ENCODE measurements around the gene NKX1-1.

Gene NKX1-1

GRCh38 chr4:1385373-1386340 lies 20.6 kb downstream of the NKX1-1 start:
- no peak for DNase-seq (ENCODE audit: low read depth)

DNA sequence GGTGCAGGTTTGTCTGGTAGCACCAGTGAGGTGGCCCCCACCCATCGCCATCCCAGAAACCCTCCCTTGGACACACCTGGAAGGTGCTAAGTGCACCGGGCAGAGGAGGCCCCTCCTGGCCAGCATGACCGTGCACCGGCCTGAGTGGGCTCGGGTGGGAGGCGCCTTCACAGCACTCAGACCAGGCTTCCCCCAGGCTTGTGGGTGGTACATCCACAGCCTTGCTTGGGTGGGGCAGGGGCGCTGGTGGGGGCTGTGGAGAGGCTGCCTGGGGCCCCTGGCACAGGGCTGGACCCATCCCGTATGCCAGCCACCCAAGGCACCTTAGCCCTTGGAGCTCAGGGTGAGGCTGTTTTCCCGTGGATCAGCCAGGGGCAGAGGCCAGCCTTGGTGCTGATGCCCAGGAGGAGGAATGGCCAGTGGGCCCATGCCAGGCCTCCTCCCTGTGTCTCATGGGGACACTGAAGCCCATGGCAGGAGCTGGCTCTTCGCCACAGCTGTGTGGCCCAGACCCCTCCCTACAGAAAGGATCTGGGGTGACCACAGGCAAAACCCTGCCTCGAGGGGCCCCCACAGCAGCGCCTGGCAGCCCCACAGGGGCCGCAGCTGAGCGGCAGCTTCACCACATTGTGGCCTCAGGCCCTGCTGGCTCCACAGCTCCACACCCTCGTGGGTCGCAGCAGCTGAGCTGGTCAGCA lies 21.4 kb downstream of the NKX1-1 start:
- DNase-seq (ENCODE audit: low read depth): no peak

- DNase-seq (ENCODE audit: low read depth): no peak
These were observed 22.3 kb downstream of the NKX1-1 start for GRCh38 chr4:1383728-1384591.

GRCh38 chr4:1382776-1383727 lies 23.2 kb downstream of the NKX1-1 start:
- DNase-seq (ENCODE audit: low read depth): no peak

DNA sequence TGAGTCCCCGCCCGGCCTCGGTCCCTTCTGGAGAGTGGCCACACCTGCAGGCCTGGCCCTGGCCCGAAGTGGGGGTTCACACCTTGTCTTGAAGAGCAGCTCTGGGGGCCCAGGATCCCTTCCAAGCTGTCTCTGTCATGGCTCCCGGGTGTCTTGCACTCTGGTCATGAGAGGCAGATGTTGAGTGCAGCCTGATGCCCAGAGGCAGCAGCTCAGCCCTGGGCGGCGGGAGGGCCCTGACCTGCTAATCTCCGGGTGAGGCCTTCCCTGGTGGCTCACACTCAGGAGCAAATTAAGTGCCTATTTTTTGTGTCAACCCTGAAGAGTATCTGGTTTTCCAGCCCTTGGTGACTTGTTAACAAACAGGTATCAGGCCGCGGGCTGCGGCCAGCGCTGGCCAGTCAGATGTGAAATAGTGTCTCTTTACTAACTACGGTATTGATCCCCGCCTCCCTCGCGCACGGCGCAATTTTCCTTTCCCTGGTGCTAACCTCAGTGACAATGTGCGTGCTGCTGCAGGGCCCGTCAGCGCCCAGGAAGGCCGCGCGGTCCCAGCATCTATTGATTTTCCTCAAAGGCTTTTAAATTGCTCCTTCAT lies 24.2 kb downstream of the NKX1-1 start:
- DNase-seq (ENCODE audit: low read depth): no peak

DNA sequence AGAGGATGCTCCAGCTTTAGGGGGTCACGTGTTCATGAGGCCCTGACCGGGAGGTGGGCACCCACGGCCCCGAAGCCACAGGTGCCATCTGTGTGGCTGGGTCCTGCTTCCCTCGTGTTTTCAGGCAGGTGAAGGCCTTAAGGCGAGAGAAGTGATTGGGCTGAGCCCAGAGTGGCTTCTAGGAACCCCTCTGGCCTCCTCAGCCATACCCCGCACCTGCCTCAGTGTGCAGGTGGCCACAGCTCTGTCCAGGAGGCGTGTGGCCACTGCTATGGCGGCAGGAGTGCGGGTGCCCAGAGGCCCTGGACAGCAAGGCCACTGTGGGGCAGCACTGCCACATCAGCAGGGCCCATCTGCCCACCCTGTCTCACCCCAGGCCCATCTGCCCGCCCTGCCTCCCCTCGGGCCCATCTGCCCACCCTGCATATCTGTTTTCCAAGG lies 25.0 kb downstream of the NKX1-1 start:
- no peak for DNase-seq (ENCODE audit: low read depth)

DNA sequence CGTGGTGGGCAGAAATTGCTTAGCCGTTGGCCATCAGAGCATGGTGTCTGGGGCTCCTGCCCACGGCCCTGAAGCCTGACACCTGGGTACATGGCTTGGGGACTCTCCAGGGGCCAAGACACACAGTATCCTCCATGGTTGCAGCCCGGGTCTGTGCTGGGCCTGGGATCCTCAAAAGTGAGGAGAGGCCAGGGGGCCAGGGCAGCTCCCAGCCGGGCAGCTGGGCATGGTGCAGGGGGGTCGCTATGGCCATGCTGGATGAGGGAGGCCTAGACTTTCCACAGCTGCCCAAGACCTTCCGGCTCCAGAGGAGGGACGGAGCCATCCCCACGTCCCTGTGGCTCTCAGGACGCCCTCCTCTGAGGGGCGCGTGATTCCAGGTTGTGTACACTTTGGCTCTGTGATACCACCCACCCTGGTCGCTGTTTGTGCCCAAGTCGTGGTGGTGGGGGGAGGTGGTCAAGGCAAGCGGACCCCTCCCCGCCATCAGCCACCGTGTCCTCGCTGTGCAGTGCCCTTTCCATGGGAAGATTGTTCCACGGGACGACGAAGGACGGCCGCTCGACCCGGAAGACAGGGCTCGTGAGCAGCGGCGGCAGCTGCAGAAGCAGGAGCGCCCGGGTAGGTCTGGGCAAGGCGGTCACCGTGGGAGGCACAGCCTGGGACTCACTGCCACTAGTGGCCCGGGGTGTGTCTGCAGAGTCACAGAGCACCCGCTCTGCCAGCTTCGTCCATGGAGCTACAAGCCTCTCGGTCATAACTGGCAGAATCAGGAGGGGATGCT lies 25.7 kb downstream of the NKX1-1 start:
- DNase-seq (ENCODE audit: low read depth): no peak

DNA sequence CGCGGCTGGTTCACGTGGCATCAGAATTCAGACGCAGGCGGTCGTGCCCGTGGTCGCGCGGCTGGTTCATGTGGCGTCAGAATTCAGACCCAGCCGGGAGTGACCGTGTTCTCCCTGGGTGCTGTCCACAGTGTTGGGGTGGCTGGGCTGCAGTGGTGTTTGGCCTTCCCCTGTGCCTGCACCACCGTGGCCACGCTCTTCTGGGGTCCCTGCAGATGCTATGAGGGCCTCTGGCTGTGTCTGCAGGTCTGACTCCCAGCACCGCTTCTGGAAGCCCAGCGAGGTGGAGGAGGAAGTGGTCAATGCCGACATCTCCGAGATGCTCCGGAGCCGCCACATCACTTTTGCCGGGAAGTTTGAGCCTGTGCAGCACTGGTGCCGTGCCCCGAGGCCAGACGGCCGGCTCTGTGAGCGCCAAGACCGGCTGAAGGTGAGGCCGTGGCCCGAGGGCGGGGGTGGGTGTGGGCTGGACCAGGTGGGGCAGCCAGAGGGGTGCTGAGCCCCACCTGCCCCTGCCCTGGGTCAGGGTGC lies 26.4 kb downstream of the NKX1-1 start:
- DNase-seq (ENCODE audit: low read depth): no peak

- no peak for DNase-seq (ENCODE audit: low read depth)
These were observed 26.9 kb downstream of the NKX1-1 start for GRCh38 chr4:1379351-1379781.

- DNase-seq (ENCODE audit: low read depth): no peak
These were observed 27.5 kb downstream of the NKX1-1 start for GRCh38 chr4:1378559-1379231.

DNA sequence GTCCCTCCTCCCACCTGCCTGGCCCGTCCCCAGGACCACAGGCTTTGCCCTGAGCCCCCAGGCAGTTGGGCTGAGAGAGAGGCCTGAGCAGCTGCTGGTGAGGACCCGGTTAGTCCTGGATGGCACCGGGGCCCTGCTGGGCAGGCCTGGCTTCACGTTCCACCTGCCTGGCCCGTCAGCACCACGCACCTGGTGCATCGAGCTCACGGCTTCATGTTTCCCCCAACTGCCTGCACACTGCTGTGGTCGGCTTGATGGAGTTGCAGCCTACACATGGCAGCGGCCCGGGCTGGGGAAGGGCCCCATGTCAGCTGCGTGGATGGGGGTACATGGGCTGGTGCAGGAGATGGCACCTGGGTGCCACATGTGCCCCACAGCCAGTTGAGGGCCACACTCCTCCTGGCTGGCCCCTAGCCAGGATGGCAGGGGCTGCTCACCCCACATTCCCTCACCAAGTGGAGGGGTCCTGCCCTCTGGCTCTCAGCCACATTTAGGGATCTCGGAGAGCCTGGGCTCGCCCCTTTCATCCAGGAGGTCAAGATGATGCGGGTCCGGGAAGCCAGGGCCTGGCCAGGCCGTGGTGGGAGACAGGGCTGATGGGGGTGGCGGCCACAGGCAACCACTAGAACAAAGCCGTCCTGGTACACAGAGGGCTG lies 28.5 kb downstream of the NKX1-1 start:
- DNase-seq (ENCODE audit: low read depth): no peak

DNA sequence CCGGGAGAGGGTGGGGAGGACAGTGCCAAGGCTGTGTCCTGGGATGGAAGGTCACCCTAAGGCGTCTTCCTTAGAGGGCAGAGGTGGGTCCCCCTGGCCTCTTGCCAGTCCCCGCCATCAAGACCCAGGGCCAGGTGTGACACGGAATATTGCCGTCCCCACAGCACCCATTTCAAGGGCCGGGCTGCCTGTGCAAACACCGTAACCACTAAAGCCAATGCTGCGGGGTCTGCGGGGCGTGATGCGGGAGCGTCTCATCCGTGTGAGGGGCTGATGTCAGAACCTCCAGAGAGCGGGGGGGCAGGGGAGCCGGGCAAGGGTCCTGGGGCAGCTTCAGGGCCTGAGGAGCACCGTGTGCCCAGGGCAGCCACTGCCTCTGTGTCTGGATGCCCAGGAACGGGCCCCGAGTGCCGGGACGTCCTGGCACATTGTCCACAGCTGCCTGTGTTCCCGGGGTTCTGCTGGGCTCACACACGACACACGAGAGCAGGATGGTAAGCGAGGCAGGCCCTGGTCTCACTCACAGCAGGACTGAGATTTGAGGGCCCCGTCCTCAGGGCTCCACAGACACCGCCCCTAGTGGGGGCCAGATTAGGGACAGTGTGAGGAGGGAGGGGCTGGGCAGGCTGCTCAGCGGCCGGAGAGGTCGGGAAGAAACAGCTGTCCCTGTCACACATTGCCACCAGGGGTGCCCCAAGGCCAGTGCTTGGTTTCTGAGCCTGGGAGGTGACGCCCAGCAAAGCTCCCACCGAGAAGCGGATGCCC lies 29.2 kb downstream of the NKX1-1 start:
- DNase-seq (ENCODE audit: low read depth): no peak

DNA sequence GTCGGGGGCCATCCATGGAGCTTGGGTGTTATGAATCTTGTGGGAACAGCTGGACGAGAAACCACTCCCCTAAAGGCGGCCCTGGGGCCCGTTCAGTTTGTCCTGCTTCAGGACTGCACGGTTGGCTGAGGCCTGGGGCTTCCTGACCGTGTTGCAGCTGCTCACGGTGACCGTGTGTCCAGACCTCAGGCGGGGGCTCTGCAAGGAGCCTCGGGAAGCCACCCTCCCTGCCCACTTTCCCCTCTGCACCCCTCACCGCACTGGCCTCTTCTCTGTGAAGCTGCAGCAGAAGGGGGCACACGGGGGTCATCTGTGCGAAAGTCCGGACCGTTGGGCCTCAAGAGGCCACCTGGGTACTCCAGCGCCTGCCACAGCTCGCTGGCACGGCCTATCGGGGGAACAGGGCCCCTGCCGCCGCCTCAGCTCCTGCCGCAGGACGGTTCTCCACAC lies 29.8 kb downstream of the NKX1-1 start:
- no peak for DNase-seq (ENCODE audit: low read depth)

GRCh38 chr4:1375761-1376322 lies 30.4 kb downstream of the NKX1-1 start:
- no peak for DNase-seq (ENCODE audit: low read depth)

DNA sequence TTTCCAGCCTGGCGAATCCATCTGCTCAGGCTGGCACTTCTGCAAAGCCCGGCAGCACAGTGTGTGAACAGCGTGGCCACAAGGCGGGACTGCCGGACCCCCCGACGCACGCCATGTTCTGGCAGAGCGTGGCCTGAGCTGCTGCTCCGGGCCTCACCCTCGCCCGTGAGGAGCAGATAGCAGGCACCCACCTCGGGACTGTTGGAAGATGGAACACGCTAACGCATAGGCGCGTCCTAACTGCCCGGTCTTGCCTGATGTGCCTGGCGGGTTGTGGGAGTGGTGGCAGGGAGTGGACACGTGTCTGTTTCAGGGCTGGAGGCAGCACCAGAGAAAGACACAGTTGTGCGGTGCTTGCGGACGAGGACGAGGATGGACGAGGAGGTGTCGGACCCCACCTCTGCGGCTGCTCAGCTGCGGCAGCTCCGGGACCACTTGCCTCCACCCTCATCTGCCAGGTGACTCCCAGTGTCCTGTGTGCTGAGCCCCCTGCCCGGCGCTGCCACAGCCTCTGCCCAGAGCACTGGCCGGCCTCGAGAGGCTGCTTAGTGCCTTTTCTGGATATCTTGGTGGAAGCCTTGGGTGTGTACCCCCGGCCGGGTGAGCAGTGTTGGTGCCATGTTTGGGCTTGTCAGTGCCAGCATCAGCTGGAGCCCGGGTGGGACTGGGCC lies 31.1 kb downstream of the NKX1-1 start:
- no peak for DNase-seq (ENCODE audit: low read depth)

DNA sequence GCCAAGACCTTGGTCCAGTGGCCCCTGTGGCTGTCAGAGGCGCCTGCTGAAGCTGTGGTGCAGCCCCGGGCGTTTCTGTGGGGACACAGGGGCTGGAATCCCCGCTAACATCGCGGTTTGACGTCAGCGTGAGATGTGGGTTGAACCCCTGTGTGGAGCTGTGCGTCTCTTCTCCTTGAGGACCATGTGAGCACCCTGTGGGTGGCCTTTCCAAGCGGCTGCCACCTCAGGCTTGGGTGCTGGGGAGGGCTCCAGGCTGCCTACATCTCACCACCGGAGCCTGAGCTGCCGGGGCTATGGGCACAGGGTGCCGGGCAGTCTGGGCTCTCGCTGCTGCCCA lies 31.6 kb downstream of the NKX1-1 start:
- no peak for DNase-seq (ENCODE audit: low read depth)

Data from stimulated activated CD8-positive, alpha-beta memory T cell treated with anti-CD3 and anti-CD28 coated beads, Interleukin-15, amount 100 ng/mL, for 24 hours (primary cell).